Measurements from ENCODE around the gene CCL14.

- TF ChIP-seq, protein P1, sequence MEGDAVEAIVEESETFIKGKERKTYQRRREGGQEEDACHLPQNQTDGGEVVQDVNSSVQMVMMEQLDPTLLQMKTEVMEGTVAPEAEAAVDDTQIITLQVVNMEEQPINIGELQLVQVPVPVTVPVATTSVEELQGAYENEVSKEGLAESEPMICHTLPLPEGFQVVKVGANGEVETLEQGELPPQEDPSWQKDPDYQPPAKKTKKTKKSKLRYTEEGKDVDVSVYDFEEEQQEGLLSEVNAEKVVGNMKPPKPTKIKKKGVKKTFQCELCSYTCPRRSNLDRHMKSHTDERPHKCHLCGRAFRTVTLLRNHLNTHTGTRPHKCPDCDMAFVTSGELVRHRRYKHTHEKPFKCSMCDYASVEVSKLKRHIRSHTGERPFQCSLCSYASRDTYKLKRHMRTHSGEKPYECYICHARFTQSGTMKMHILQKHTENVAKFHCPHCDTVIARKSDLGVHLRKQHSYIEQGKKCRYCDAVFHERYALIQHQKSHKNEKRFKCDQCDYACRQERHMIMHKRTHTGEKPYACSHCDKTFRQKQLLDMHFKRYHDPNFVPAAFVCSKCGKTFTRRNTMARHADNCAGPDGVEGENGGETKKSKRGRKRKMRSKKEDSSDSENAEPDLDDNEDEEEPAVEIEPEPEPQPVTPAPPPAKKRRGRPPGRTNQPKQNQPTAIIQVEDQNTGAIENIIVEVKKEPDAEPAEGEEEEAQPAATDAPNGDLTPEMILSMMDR (IDR thresholded peaks at IDR 0.05) = no peak
- TF ChIP-seq POLR2A (IDR thresholded peaks at IDR 0.05) = no peak
These were observed 12.2 kb upstream of the CCL14 start for GRCh38 chr17:35998756-35999155.
